Small intestine (tissue), 7 donors: ENCODE data around the gene CABLES1. TPM values are rescaled to one million over a fixed set of nuclear protein-coding genes. Genes with fewer than 3 reads are reported as not detected.
"Not testable (repeated sequence)": the region's sequence is repeated elsewhere in the genome, so short reads cannot be mapped to it uniquely, and the experiment has no call there.

Source experiments
- DNase-seq, 2 donors: peaks; one replicate each; pipeline versions ENCODE4 v3.0.0 to v3.0.0-alpha.2; 2013
- FAIRE-seq: peaks from 2 replicates; lab custom pipeline; 2012; peaks lifted over from hg19 to GRCh38; lab: Jason Lieb, UNC
- H3K27ac ChIP-seq, 3 donors: one replicate each; pipeline ENCODE4 v1.5.1; 2013; ENCODE audit warnings: low read length in 2 of 3, mild to moderate bottlenecking in 2 of 3, control low read depth in 1 of 3, inconsistent platforms in 1 of 3, low read depth in 1 of 3, moderate library complexity in 1 of 3
- H3K27me3 ChIP-seq, 3 donors: one replicate each; pipeline ENCODE4 v1.6.1; 2013; ENCODE audit warnings: low read length in 3 of 3, inconsistent platforms in 1 of 3; ENCODE audit not compliant: control insufficient read depth in 3 of 3, insufficient read depth in 3 of 3
- H3K36me3 ChIP-seq, 3 donors: one replicate each; pipeline ENCODE4 v1.6.1; 2013; ENCODE audit warnings: low read length in 3 of 3, inconsistent platforms in 1 of 3, low read depth in 1 of 3, mild to moderate bottlenecking in 1 of 3, moderate library complexity in 1 of 3; ENCODE audit not compliant: control insufficient read depth in 3 of 3, insufficient read depth in 2 of 3
- H3K4me1 ChIP-seq, 3 donors: one replicate each; pipeline ENCODE4 v1.6.1; 2013; ENCODE audit warnings: low read length in 2 of 3, inconsistent platforms in 1 of 3, low read depth in 1 of 3, mild to moderate bottlenecking in 1 of 3, moderate library complexity in 1 of 3; ENCODE audit not compliant: control insufficient read depth in 3 of 3, insufficient read depth in 2 of 3
- H3K4me3 ChIP-seq, 3 donors: one replicate each; pipeline ENCODE4 v1.5.1; 2013; ENCODE audit warnings: low read length in 3 of 3, control low read depth in 1 of 3, inconsistent platforms in 1 of 3, low read depth in 1 of 3, mild to moderate bottlenecking in 1 of 3, moderate library complexity in 1 of 3
- H3K9me3 ChIP-seq, 2 donors: one replicate each; pipeline ENCODE4 v1.6.1; 2013; ENCODE audit warnings: low read depth in 1 of 2, low read length in 1 of 2; ENCODE audit not compliant: control insufficient read depth in 2 of 2, insufficient read depth in 1 of 2
- WGBS, 3 donors: extraction: QIAGEN DNeasy Blood & Tissue Kit; methylation state at CpG; one replicate each; pipeline ENCODE4 v1.1.7; 2013; 5-methylcytosine and 5-hydroxymethylcytosine counted together
- polyA plus RNA-seq, 4 donors: library from polyadenylated mRNA; stranded (reverse) in 3 of 4; unstranded in 1 of 4; fragments of 200-250 nt in 3 of 4; fragments of 120-200 nt in 1 of 4; gene quantifications; one replicate each; pipeline versions ENCODE4 v1.2.1 to v1.2.3, GENCODE V29; 2013
- donor health status: healthy with polysubstance abuse.
- donor health status: control.
- donor health status: control.
- donor health status: Bipolar disorder and iron deficiency.
- donor health status: healthy.

The CABLES1 gene
- polyA plus RNA-seq, 4 donors, result 6.9 to 11.7 (median 8.5) TPM

- Histone ChIP-seq H3K4me1 (peaks cover 0 to 4% (median 0%) of the 10 kb centered on the region in 3 donors), H3K9me3 (peaks cover 0 to 28% of the 10 kb centered on the region in 2 donors), H3K36me3 (no peaks in the 10 kb centered on the region), H3K27me3 (no peaks in the 10 kb centered on the region), H3K4me3 (no peak overlapping the region), H3K27ac (no peak overlapping the region)
- 78 to 95% (median 91%) methylated on average over 8 of the region's 8 CpGs for WGBS, 3 donors
- DNase-seq (no peak), FAIRE-seq (no peak)
Measured at GRCh38 chr18:23268641-23269040, 133.4 kb downstream of the CABLES1 start.

DNA sequence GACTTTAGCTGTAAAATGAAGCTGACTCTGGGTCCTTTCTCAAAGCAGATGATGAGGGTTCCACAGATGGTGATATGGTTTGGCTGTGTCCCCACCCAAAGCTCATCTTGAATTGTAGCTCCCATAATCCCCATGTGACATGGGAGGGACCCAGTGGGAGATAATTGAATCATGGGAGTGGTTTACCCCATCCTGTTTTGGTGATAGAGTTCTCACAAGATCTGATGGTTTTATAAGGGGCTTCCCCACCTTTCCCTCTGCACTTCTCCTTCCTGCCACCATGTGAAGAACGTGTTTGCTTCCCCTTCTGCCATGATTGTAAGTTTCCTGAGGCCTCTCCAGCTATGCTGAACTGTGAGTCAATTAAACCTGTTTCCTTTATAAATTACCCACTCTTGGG, 133.8 kb downstream of the CABLES1 start:
- WGBS, 3 donors, result 72 to 93% (median 75%) methylated on average over 1 of the region's 1 CpG

DNA sequence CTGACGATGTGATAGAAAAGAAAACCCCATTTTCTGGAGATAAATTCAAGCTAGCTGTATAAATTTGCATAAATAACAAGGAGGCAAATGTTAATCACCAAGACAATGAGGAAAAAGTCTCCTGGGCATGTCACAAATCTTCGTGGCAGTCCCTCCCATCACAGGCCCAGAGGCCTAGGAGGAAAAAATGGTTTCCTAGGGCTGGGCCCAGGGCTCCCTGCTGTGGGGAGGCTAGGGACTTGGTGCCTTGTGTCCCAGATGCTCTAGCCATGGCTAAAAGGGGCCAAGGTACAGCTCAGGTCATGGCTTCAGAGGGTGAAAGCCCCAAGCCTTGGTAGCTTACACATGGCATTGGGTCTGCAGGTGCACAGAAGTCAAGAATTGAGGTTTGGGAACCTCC, 134.6 kb downstream of the CABLES1 start:
- DNase-seq, result no peak
- Histone ChIP-seq H3K4me3 (no peak overlapping the region), H3K9me3 (peaks cover 0 to 28% of the 10 kb centered on the region in 2 donors), H3K4me1 (peaks cover 0 to 4% (median 0%) of the 10 kb centered on the region in 3 donors), H3K27ac (no peak overlapping the region), H3K36me3 (no peaks in the 10 kb centered on the region), H3K27me3 (no peaks in the 10 kb centered on the region)
- FAIRE-seq, result no peak
- WGBS, 3 donors, result 87 to 92% (median 87%) methylated on average over 2 of the region's 2 CpGs

More for the DNA sequence above, 133.8 kb downstream of the CABLES1 start:
- H3K9me3 ChIP-seq, result peaks cover 0 to 28% of the 10 kb centered on the region in 2 donors
- DNase-seq, H3K27ac ChIP-seq, FAIRE-seq, H3K36me3 ChIP-seq, H3K27me3 ChIP-seq, H3K4me1 ChIP-seq, H3K4me3 ChIP-seq: not testable (repeated sequence)

GRCh38 chr18:23270986-23271680, 135.8 kb downstream of the CABLES1 start:
- Histone ChIP-seq H3K4me1 (peaks cover 0 to 4% (median 0%) of the 10 kb centered on the region in 3 donors), H3K27me3 (no peaks in the 10 kb centered on the region), H3K9me3 (peaks cover 0 to 28% of the 10 kb centered on the region in 2 donors), H3K4me3 (no peak overlapping the region), H3K36me3 (no peaks in the 10 kb centered on the region), H3K27ac (no peak overlapping the region)
- FAIRE-seq (no peak), DNase-seq (no peak)
- 86 to 93% (median 91%) methylated on average over 4 of the region's 4 CpGs for WGBS, 3 donors

DNA sequence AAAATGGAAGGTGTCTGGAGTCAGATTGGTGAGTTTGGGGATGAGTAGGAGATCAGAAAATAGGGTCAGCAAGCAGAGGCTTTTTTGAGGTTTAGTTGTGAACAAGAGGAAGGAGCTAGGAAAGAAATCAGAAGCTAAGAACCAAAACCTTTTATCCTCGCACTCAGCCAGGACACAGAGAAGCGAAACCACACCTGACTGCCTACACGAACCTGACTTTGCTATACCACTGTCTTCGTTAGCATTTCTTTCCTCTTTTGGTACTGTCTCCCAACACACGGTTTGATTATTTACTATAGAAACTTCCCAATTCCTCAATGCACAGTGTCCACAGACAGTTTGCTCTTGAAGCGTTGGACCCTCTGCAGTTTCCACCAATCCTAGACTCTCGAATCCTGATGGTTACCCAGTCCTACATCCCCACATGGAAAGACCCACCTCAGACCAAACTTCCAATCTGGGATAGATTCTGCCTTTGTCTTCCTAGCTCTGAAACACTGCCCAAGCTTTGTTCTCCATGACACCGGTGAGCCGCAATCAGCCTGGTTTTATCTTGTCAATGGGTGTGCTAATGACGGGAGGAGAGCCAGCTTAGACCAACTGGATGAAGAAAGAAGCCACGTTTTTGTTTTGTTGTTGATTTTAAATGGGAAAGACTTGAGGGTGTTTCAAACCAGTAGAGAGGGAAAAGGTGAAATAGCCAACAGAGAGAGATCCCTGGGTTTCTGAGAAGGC, 137.4 kb downstream of the CABLES1 start:
- no peak for DNase-seq
- H3K27ac ChIP-seq, result no peak overlapping the region
- H3K4me3 ChIP-seq, result no peak overlapping the region
- no peaks in the 10 kb centered on the region for H3K27me3 ChIP-seq
- no peaks in the 10 kb centered on the region for H3K36me3 ChIP-seq
- no peak for FAIRE-seq
- H3K4me1 ChIP-seq, result peaks cover 0 to 4% (median 0%) of the 10 kb centered on the region in 3 donors
- peaks cover 0 to 32% of the 10 kb centered on the region in 2 donors for H3K9me3 ChIP-seq
- WGBS, 3 donors, result 80 to 87% (median 83%) methylated on average over 11 of the region's 11 CpGs

GRCh38 chr18:23273443-23273966, 138.2 kb downstream of the CABLES1 start:
- 87 to 90% (median 88%) methylated on average over 10 of the region's 10 CpGs for WGBS, 3 donors

DNA sequence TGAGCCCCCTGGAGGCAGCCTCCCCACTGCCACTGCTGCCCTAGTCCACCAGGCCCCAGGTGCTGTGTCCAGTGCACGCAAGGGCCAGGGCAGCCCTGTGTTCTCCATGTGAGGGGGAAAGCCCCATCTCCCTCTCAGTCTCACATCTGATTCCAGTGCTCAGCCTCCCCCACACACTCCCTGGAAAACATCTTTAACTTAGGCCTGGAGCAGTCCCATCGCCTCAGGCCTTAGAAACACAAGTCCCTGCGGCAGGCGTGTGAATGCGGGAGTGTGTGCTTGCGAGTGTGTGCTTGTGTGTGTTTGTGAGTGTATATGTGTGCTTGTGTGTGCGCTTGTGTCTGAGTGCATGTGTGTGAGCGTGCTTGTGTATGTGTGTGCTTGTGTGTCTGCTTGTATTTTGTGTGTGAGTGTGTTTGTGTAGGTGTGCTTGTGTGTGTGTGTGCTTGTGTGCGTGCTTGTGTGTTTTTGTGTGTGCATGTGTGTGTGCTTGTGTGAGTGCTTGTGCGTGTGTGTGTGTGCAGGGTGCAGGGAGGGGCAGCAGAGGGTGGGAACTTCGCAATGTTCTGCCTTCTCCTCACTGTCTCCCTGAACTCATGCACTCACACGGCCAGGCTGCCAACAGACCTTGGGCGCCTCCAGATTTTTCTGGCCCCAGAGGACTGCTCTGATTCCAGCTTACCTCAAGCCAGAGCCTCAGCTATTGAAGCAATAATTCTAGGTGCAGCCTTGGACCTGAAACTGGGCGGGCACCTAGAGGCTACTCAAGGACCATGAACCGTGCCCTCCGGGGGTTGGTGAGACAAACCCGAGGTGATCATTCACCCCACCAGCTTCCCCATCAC, 139.6 kb downstream of the CABLES1 start:
- H3K4me1 ChIP-seq, result peaks cover 0 to 4% (median 0%) of the 10 kb centered on the region in 3 donors
- peaks cover 0 to 20% of the 10 kb centered on the region in 2 donors for H3K9me3 ChIP-seq
- no peak overlapping the region for H3K4me3 ChIP-seq
- WGBS, 3 donors, result 79 to 92% (median 82%) methylated on average over 17 of the region's 17 CpGs
- H3K27me3 ChIP-seq, result no peaks in the 10 kb centered on the region
- no peaks in the 10 kb centered on the region for H3K36me3 ChIP-seq
- FAIRE-seq, result no peak
- no peak for DNase-seq
- no peak overlapping the region for H3K27ac ChIP-seq

More at GRCh38 chr18:23273443-23273966, 138.2 kb downstream of the CABLES1 start:
- H3K4me3 ChIP-seq, result no peak overlapping the region
- H3K27ac ChIP-seq, result no peak overlapping the region
- peaks cover 0 to 32% of the 10 kb centered on the region in 2 donors for H3K9me3 ChIP-seq
- H3K27me3 ChIP-seq, result no peaks in the 10 kb centered on the region
- DNase-seq (no peak), FAIRE-seq (no peak)
- H3K4me1 ChIP-seq, result peaks cover 0 to 4% (median 0%) of the 10 kb centered on the region in 3 donors
- no peaks in the 10 kb centered on the region for H3K36me3 ChIP-seq

- WGBS, 3 donors, result 78 to 91% (median 87%) methylated on average over 5 of the region's 5 CpGs
- no peak overlapping the region for H3K27ac ChIP-seq
- no peaks in the 10 kb centered on the region for H3K36me3 ChIP-seq
- no peak for DNase-seq
- H3K27me3 ChIP-seq, result no peaks in the 10 kb centered on the region
- no peak overlapping the region for H3K4me3 ChIP-seq
- H3K4me1 ChIP-seq, result peaks cover 0 to under 1% (median 0%) of the 10 kb centered on the region in 3 donors
- H3K9me3 ChIP-seq, result peaks cover 0 to 5% of the 10 kb centered on the region in 2 donors
- no peak for FAIRE-seq
Measured at GRCh38 chr18:23276451-23276850, 141.2 kb downstream of the CABLES1 start.
